Neural cell (in vitro differentiated cells): ENCODE measurements around the gene SLCO1C1. TPM values are rescaled to one million over a fixed set of nuclear protein-coding genes. Genes with fewer than 3 reads are reported as not detected.

Experiments
- H2AFZ ChIP-seq: fragments of 200-600, 300-800 bp; sonication (generic), shearing (Covaris generic); 2 replicates; pipeline ENCODE4 v1.6.0; 2014; ENCODE audit warnings: low read depth, mild to moderate bottlenecking, antibody characterized with exemption, low read length, moderate library complexity
- H3F3A ChIP-seq: fragments of 200-600 bp; shearing (Covaris generic); 2 replicates; pipeline ENCODE4 v1.6.1; 2016; ENCODE audit warnings: mild to moderate bottlenecking, moderate library complexity, mixed read lengths, antibody characterized with exemption, low read length; ENCODE audit not compliant: insufficient read depth, poor library complexity, severe bottlenecking
- H3K27ac ChIP-seq: fragments of 200-600, 300-800 bp; sonication (generic), shearing (Covaris generic); 2 replicates; pipeline ENCODE4 v1.5.1; 2014; ENCODE audit warnings: mild to moderate bottlenecking, low read length, moderate library complexity
- H3K27me3 ChIP-seq: fragments of 300-800, 200-600 bp; sonication (generic), shearing (Covaris generic); 2 replicates; pipeline ENCODE4 v1.6.0; 2014; ENCODE audit warnings: mild to moderate bottlenecking, low read depth, low read length, moderate library complexity; ENCODE audit not compliant: insufficient read depth
- H3K36me3 ChIP-seq: fragments of 300-800, 200-600 bp; sonication (generic), shearing (Covaris generic); 2 replicates; pipeline ENCODE4 v1.5.1; 2014; ENCODE audit warnings: mild to moderate bottlenecking, antibody characterized with exemption, low read length, moderate library complexity; ENCODE audit not compliant: insufficient read depth
- H3K4me2 ChIP-seq: fragments of 300-800, 200-600 bp; sonication (generic), shearing (Covaris generic); 2 replicates; pipeline ENCODE4 v1.6.0; 2014; ENCODE audit warnings: mild to moderate bottlenecking, low read length
- H3K4me3 ChIP-seq: fragments of 300-800, 200-600 bp; sonication (generic), shearing (Covaris generic); 2 replicates; pipeline ENCODE4 v1.5.1; 2014; ENCODE audit warnings: mild to moderate bottlenecking, low read length, moderate library complexity
- H3K79me2 ChIP-seq: fragments of 200-600 bp; shearing (Covaris generic); replicated peaks from 2 replicates; pipeline ENCODE4 v1.6.0; 2014; ENCODE audit warnings: mild to moderate bottlenecking, low read length, moderate library complexity; ENCODE audit not compliant: insufficient read depth
- H3K9ac ChIP-seq: fragments of 300-800, 200-600 bp; sonication (generic), shearing (Covaris generic); 2 replicates; pipeline ENCODE4 v1.6.1; 2016; ENCODE audit warnings: mild to moderate bottlenecking, low read length, mixed read lengths
- H3K9me2 ChIP-seq: fragments of 200-600 bp; shearing (Covaris generic); 2 replicates; pipeline ENCODE4 v1.6.1; 2016; ENCODE audit warnings: mild to moderate bottlenecking, low read length, mixed read lengths; ENCODE audit not compliant: insufficient read depth
- H3K9me3 ChIP-seq: fragments of 200-600, 300-800 bp; sonication (generic), shearing (Covaris generic); 2 replicates; pipeline ENCODE4 v1.6.1; 2016; ENCODE audit warnings: mild to moderate bottlenecking, mixed run types, low read length, moderate library complexity, mixed read lengths
- H4K20me1 ChIP-seq: fragments of 200-600 bp; shearing (Covaris generic); 2 replicates; pipeline ENCODE4 v1.6.1; 2016; ENCODE audit warnings: mild to moderate bottlenecking, mixed run types; ENCODE audit not compliant: insufficient read depth
- EP300 ChIP-seq: fragments of 450-650 bp; conservative IDR thresholded peaks from 2 replicates; pipeline ENCODE4 v1.6.1; 2014; ENCODE audit warnings: antibody characterized with exemption, mild to moderate bottlenecking, moderate library complexity; ENCODE audit not compliant: poor library complexity, severe bottlenecking
- EZH2 ChIP-seq: fragments of 200-600, 300-800 bp; shearing (Covaris generic), sonication (generic); IDR thresholded peaks from 2 replicates; pipeline ENCODE4 v1.6.1; 2014; ENCODE audit warnings: antibody characterized with exemption, low read length, borderline replicate concordance, mild to moderate bottlenecking; ENCODE audit not compliant: insufficient read depth, poor library complexity, severe bottlenecking
- MXI1 ChIP-seq: fragments of 450-650 bp; conservative IDR thresholded peaks from 2 replicates; pipeline ENCODE4 v1.6.1; 2014; ENCODE audit warnings: antibody characterized with exemption, mild to moderate bottlenecking; ENCODE audit not compliant: poor library complexity, severe bottlenecking
- POLR2AphosphoS5 ChIP-seq: IDR thresholded peaks from 2 replicates; pipeline ENCODE4 v1.6.1; 2012
- RAD21 ChIP-seq: fragments of 450-650 bp; conservative IDR thresholded peaks from 2 replicates; pipeline ENCODE4 v1.6.1; 2014; ENCODE audit warnings: antibody characterized with exemption, mild to moderate bottlenecking, moderate library complexity
- SMC3 ChIP-seq: fragments of 450-650 bp; conservative IDR thresholded peaks from 2 replicates; pipeline ENCODE4 v1.6.1; 2014; ENCODE audit warnings: antibody characterized with exemption, mild to moderate bottlenecking, moderate library complexity; ENCODE audit not compliant: poor library complexity
- TAF1 ChIP-seq: IDR thresholded peaks from 2 replicates; pipeline ENCODE4 v1.6.1; 2012; ENCODE audit warnings: low read depth
- polyA plus RNA-seq: library from polyadenylated mRNA; depleted of rRNA; stranded (reverse); fragments of >200 nt; gene quantifications from 2 replicates; pipeline ENCODE4 v1.2.3, GENCODE V29; 2014
- TF ChIP-seq, protein P1 (sequence below): IDR thresholded peaks from 2 replicates; pipeline ENCODE4 v1.6.1; 2012; ENCODE audit warnings: borderline replicate concordance
- TF ChIP-seq, protein P2 (sequence below): fragments of 450-650 bp; IDR thresholded peaks from 2 replicates; pipeline ENCODE4 v1.5.1; 2014; ENCODE audit warnings: antibody characterized with exemption, mild to moderate bottlenecking, moderate library complexity; ENCODE audit not compliant: poor library complexity, severe bottlenecking

Gene SLCO1C1
- polyA plus RNA-seq, 1 donor from 2014 or later, result not detected

DNA sequence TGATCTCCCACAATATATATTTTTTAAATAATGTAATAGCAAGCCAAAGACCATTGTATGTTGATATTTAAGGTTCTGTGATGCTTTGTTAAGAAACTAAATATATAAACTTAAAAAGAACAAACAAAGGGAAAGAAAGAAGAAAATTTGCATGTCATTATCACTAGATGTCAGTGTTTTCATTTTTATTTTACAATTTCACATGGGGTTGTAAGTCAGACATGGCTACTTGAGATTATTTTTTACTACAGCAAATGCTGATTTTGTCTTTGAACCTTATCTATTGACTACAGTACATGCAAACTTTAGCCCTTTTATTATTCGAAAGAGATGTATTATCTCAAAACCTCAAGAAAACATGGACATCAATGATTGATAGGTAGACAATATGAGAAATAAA, 36.1 kb downstream of the SLCO1C1 start:
- no peak overlapping the region for H3K4me3 ChIP-seq
- no peaks in the 10 kb centered on the region for H3K9me2 ChIP-seq
- no peak overlapping the region for H2AFZ ChIP-seq
- no peak overlapping the region for H3K4me2 ChIP-seq
- TF ChIP-seq SMC3, result no peak
- TF ChIP-seq RAD21, result no peak
- TF ChIP-seq, protein P1, sequence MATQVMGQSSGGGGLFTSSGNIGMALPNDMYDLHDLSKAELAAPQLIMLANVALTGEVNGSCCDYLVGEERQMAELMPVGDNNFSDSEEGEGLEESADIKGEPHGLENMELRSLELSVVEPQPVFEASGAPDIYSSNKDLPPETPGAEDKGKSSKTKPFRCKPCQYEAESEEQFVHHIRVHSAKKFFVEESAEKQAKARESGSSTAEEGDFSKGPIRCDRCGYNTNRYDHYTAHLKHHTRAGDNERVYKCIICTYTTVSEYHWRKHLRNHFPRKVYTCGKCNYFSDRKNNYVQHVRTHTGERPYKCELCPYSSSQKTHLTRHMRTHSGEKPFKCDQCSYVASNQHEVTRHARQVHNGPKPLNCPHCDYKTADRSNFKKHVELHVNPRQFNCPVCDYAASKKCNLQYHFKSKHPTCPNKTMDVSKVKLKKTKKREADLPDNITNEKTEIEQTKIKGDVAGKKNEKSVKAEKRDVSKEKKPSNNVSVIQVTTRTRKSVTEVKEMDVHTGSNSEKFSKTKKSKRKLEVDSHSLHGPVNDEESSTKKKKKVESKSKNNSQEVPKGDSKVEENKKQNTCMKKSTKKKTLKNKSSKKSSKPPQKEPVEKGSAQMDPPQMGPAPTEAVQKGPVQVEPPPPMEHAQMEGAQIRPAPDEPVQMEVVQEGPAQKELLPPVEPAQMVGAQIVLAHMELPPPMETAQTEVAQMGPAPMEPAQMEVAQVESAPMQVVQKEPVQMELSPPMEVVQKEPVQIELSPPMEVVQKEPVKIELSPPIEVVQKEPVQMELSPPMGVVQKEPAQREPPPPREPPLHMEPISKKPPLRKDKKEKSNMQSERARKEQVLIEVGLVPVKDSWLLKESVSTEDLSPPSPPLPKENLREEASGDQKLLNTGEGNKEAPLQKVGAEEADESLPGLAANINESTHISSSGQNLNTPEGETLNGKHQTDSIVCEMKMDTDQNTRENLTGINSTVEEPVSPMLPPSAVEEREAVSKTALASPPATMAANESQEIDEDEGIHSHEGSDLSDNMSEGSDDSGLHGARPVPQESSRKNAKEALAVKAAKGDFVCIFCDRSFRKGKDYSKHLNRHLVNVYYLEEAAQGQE, result no peak
- TF ChIP-seq, protein P2, sequence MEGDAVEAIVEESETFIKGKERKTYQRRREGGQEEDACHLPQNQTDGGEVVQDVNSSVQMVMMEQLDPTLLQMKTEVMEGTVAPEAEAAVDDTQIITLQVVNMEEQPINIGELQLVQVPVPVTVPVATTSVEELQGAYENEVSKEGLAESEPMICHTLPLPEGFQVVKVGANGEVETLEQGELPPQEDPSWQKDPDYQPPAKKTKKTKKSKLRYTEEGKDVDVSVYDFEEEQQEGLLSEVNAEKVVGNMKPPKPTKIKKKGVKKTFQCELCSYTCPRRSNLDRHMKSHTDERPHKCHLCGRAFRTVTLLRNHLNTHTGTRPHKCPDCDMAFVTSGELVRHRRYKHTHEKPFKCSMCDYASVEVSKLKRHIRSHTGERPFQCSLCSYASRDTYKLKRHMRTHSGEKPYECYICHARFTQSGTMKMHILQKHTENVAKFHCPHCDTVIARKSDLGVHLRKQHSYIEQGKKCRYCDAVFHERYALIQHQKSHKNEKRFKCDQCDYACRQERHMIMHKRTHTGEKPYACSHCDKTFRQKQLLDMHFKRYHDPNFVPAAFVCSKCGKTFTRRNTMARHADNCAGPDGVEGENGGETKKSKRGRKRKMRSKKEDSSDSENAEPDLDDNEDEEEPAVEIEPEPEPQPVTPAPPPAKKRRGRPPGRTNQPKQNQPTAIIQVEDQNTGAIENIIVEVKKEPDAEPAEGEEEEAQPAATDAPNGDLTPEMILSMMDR, result no peak
- no peak for TF ChIP-seq EZH2
- no peak for TF ChIP-seq MXI1
- no peak for TF ChIP-seq EP300
- no peak for TF ChIP-seq TAF1
- no peak for TF ChIP-seq POLR2AphosphoS5
- H3K27ac ChIP-seq, result no peak overlapping the region
- H3K36me3 ChIP-seq, result no peaks in the 10 kb centered on the region
- no peaks in the 10 kb centered on the region for H3K27me3 ChIP-seq
- H4K20me1 ChIP-seq, result no peaks in the 10 kb centered on the region
- H3K79me2 ChIP-seq, result no peaks in the 10 kb centered on the region
- no peaks in the 10 kb centered on the region for H3K9me3 ChIP-seq
- no peak overlapping the region for H3K9ac ChIP-seq
- H3F3A ChIP-seq, result no peaks in the 10 kb centered on the region

DNA sequence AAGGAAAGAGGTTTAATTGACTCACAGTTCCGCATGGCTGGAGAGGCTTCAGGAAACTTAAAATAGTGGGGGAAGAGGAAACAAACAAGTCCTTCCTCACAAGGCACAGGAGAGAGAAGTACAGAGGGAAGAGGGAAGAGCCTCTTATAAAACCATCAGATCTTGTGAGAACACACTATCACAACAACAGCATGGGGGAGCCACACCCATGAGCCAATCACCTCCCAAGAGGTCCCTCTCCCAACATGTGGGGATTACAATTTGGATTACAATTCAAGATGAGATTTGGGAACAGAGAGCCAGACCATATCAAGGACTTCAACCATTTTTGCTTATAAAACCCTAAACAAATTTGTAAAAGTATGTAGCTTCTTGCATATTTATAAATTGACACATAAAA, 45.8 kb downstream of the SLCO1C1 start:
- Histone ChIP-seq H2AFZ (no peak overlapping the region), H3K9me3 (no peaks in the 10 kb centered on the region), H3K27ac (no peak overlapping the region), H4K20me1 (no peaks in the 10 kb centered on the region), H3K4me2 (no peak overlapping the region), H3K36me3 (no peaks in the 10 kb centered on the region), H3K9me2 (no peaks in the 10 kb centered on the region), H3K27me3 (no peaks in the 10 kb centered on the region), H3F3A (no peaks in the 10 kb centered on the region), H3K9ac (no peak overlapping the region), H3K79me2 (no peaks in the 10 kb centered on the region), H3K4me3 (no peak overlapping the region)
- TF ChIP-seq RAD21 (no peak), EP300 (no peak), POLR2AphosphoS5 (no peak), MXI1 (no peak), EZH2 (no peak), SMC3 (no peak), TAF1 (no peak)
- TF ChIP-seq, protein P2, result no peak
- TF ChIP-seq, protein P1, result no peak
